Activated T-cell treated with anti-CD3 and anti-CD28 coated beads, Interleukin-2, amount 50 U/mL, for 24 hours (primary cell): Measurements from ENCODE around the gene PRIMA1.

Source experiments
- DNase-seq: peaks from one replicate; pipeline ENCODE4 v3.0.0-alpha.2; 2020
- H3K27ac Mint-ChIP-seq: 2 replicates; pipeline ENCODE4 v1.8.0; 2020; ENCODE audit warnings: mild to moderate bottlenecking, mixed read lengths
- H3K27me3 Mint-ChIP-seq: 2 replicates; pipeline ENCODE4 v1.8.0; 2020; ENCODE audit warnings: mixed read lengths
- H3K36me3 Mint-ChIP-seq: 2 replicates; pipeline ENCODE4 v1.8.0; 2020; ENCODE audit warnings: low read depth, mixed read lengths
- H3K4me1 Mint-ChIP-seq: 2 replicates; pipeline ENCODE4 v1.8.0; 2020; ENCODE audit warnings: low read depth, mixed read lengths
- H3K4me3 Mint-ChIP-seq: 2 replicates; pipeline ENCODE4 v1.8.0; 2020; ENCODE audit warnings: mild to moderate bottlenecking, moderate library complexity, mixed read lengths
- H3K9me3 Mint-ChIP-seq: 2 replicates; pipeline ENCODE4 v1.8.0; 2020; ENCODE audit warnings: mixed read lengths

The PRIMA1 gene

GRCh38 chr14:93709249-93709648, 79.0 kb downstream of the PRIMA1 start:
- H3K4me1 Mint-ChIP-seq = no peaks in the 10 kb centered on the region
- no peaks in the 10 kb centered on the region for H3K36me3 Mint-ChIP-seq
- no peak for DNase-seq
- H3K27ac Mint-ChIP-seq = no peak overlapping the region
- peaks cover 4% of the 10 kb centered on the region for H3K27me3 Mint-ChIP-seq
- no peaks in the 10 kb centered on the region for H3K9me3 Mint-ChIP-seq
- no peak overlapping the region for H3K4me3 Mint-ChIP-seq

- H3K27me3 Mint-ChIP-seq = peaks cover 5% of the 10 kb centered on the region
- H3K27ac Mint-ChIP-seq = no peak overlapping the region
- H3K4me1 Mint-ChIP-seq = no peaks in the 10 kb centered on the region
- H3K36me3 Mint-ChIP-seq = no peaks in the 10 kb centered on the region
- no peaks in the 10 kb centered on the region for H3K9me3 Mint-ChIP-seq
- no peak overlapping the region for H3K4me3 Mint-ChIP-seq
- no peak for DNase-seq
Observed at GRCh38 chr14:93708800-93709199, 79.5 kb downstream of the PRIMA1 start.

DNA sequence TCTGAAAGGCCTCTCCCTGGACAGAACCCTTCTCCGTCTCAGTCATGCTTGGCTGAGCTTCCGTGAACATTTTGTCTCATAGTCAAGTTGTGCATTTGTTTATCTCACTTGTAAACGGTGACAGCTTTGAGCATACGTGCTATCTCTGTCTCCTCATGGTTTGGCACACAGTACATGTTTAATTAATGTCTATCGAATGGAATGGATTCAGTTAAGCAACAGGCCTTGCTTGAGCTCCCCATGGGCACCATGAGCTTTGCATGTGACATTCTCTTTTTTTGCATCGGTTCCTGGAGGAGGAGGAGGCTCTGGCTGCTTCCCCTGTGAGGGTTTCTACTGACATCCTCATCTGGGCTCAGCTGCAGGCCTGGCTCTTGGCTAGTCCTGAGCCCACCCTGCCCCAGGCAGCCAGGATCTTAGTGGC, 80.0 kb downstream of the PRIMA1 start:
- no peaks in the 10 kb centered on the region for H3K9me3 Mint-ChIP-seq
- no peak overlapping the region for H3K4me3 Mint-ChIP-seq
- H3K27ac Mint-ChIP-seq = no peak overlapping the region
- no peak for DNase-seq
- H3K27me3 Mint-ChIP-seq = peaks cover 10% of the 10 kb centered on the region
- no peaks in the 10 kb centered on the region for H3K4me1 Mint-ChIP-seq
- no peaks in the 10 kb centered on the region for H3K36me3 Mint-ChIP-seq

DNA sequence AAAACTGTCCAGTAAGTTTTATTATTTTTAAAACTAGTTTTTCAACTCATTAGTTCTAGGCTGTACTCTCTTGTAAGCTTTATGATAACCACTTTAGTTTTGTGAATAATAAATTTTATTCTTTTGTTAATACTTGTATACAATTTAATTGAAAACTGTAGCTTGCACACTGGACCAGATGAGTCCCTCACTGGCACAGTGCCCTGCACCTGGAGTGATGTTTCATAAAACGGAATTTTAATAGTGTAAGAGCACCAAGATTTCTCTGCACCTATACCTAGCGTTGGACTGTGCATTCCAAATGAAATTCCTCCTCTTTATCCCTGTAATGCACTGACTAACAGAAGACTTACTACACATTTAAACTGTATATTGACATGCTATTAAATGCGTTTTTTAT, 80.8 kb downstream of the PRIMA1 start:
- H3K4me1 Mint-ChIP-seq = no peaks in the 10 kb centered on the region
- no peak overlapping the region for H3K27ac Mint-ChIP-seq
- H3K36me3 Mint-ChIP-seq = no peaks in the 10 kb centered on the region
- no peaks in the 10 kb centered on the region for H3K9me3 Mint-ChIP-seq
- peaks cover 17% of the 10 kb centered on the region for H3K27me3 Mint-ChIP-seq
- H3K4me3 Mint-ChIP-seq = no peak overlapping the region
- no peak for DNase-seq

DNA sequence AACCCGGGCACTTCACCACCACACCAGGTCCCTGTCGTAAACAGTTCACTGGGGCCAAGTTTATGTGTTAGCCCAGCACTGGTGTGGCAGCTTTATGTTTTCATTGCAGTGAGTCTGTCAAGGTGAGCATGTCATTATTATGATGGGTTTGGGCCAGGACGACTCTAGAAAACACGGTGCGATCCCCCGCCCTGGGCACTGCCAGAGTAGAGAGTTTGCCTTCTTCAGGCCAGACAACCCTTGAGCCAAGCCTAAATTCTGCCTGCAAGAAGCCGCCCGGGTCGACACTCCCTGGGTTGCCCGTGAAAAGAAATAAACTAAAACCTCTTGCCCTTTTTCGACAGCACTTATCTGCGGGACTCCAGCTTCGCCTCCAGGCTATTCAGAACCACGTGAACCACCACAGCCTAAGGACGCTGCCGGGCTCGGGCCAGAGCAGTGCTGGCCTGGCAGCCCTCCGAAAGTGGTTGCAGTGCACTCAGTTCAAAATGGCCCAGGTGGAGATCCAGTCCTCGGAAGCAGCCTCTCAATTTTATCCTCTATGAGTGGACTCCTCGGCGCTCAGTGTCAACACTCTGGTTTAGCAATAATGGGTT, 81.8 kb downstream of the PRIMA1 start:
- no peak for DNase-seq
- no peaks in the 10 kb centered on the region for H3K9me3 Mint-ChIP-seq
- H3K27me3 Mint-ChIP-seq = peaks cover 21% of the 10 kb centered on the region
- H3K4me3 Mint-ChIP-seq = no peak overlapping the region
- no peaks in the 10 kb centered on the region for H3K4me1 Mint-ChIP-seq
- H3K27ac Mint-ChIP-seq = no peak overlapping the region
- H3K36me3 Mint-ChIP-seq = no peaks in the 10 kb centered on the region

DNA sequence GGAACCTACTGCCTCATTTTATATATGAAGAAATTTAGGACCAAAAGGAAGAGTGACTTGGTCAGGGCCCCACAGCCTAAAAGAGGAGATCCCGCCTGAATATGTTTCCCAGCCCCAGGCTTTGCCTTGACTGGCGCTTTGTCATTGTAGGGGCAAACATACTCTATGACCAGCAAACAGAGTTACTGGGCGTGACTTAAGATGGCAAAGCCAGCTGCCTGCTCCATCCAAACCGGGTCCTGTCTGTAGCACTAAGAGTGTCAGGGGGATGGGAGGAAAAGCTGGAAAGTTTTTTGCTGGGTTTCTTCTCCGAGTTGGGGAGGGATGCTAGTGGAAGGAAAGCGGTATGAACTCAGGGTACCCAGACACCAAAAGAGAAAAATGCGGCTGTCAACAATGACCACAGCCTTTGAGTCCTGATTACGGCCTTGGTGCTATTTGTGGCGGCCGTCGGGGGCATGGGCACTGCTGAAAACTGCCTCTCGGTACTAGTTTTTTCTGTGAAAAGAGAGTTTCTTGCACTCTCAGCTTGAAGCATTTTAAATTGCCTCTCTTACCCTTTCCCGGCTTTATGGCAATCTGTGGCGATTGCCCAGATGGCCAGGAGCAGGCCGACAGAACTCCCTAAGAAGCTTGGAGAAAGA, 82.7 kb downstream of the PRIMA1 start:
- H3K4me1 Mint-ChIP-seq = no peaks in the 10 kb centered on the region
- peaks cover 21% of the 10 kb centered on the region for H3K27me3 Mint-ChIP-seq
- H3K9me3 Mint-ChIP-seq = no peaks in the 10 kb centered on the region
- no peak overlapping the region for H3K4me3 Mint-ChIP-seq
- H3K27ac Mint-ChIP-seq = no peak overlapping the region
- no peaks in the 10 kb centered on the region for H3K36me3 Mint-ChIP-seq
- no peak for DNase-seq

DNA sequence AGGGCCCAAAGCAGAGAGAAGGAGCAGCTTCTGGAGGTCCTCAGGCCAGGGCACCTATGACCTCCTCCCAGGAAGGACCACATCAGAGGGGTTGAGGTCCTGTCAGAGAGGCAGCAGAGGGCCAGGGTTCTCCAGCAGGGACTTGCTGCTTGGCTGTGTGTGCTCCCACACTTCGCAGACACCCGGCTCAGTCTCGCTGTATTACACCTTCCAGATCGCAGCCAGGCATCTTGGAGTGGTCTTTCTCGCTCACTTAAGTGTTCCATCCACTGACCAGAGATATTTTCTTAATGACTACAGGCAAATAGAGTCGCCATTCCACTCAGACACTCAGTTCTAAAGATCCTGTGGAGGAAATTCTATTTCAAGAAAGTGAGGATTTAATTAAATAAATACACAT, 84.3 kb downstream of the PRIMA1 start:
- Mint-ChIP-seq H3K27me3 (peaks cover 21% of the 10 kb centered on the region), H3K9me3 (no peaks in the 10 kb centered on the region), H3K27ac (no peak overlapping the region), H3K4me1 (no peaks in the 10 kb centered on the region), H3K4me3 (no peak overlapping the region), H3K36me3 (no peaks in the 10 kb centered on the region)
- DNase-seq = no peak

- Mint-ChIP-seq H3K4me3 (no peak overlapping the region), H3K36me3 (no peaks in the 10 kb centered on the region), H3K4me1 (no peaks in the 10 kb centered on the region), H3K27ac (no peak overlapping the region), H3K27me3 (peaks cover 21% of the 10 kb centered on the region), H3K9me3 (peaks cover 2% of the 10 kb centered on the region)
- DNase-seq = no peak
Observed at GRCh38 chr14:93702946-93703345, 85.3 kb downstream of the PRIMA1 start.

- Mint-ChIP-seq H3K4me1 (no peaks in the 10 kb centered on the region), H3K4me3 (no peak overlapping the region), H3K36me3 (no peaks in the 10 kb centered on the region), H3K27me3 (peaks cover 21% of the 10 kb centered on the region), H3K9me3 (peaks cover 5% of the 10 kb centered on the region), H3K27ac (no peak overlapping the region)
- no peak for DNase-seq
Observed at GRCh38 chr14:93701562-93701961, 86.7 kb downstream of the PRIMA1 start.

- no peak for DNase-seq
- Mint-ChIP-seq H3K9me3 (peaks cover 5% of the 10 kb centered on the region), H3K27ac (no peak overlapping the region), H3K36me3 (no peaks in the 10 kb centered on the region), H3K27me3 (peaks cover 18% of the 10 kb centered on the region), H3K4me1 (no peaks in the 10 kb centered on the region), H3K4me3 (no peak overlapping the region)
Observed at GRCh38 chr14:93700928-93701327, 87.4 kb downstream of the PRIMA1 start.

GRCh38 chr14:93693914-93694313, 94.4 kb downstream of the PRIMA1 start:
- no peaks in the 10 kb centered on the region for H3K4me1 Mint-ChIP-seq
- H3K4me3 Mint-ChIP-seq = no peak overlapping the region
- peaks cover 25% of the 10 kb centered on the region for H3K27me3 Mint-ChIP-seq
- no peaks in the 10 kb centered on the region for H3K36me3 Mint-ChIP-seq
- DNase-seq = no peak
- peaks cover 5% of the 10 kb centered on the region for H3K9me3 Mint-ChIP-seq
- no peak overlapping the region for H3K27ac Mint-ChIP-seq

- Mint-ChIP-seq H3K4me1 (no peaks in the 10 kb centered on the region), H3K9me3 (no peaks in the 10 kb centered on the region), H3K4me3 (no peak overlapping the region), H3K27ac (no peak overlapping the region), H3K36me3 (no peaks in the 10 kb centered on the region), H3K27me3 (peaks cover 43% of the 10 kb centered on the region)
- no peak for DNase-seq
Observed at GRCh38 chr14:93691042-93691780, 97.1 kb downstream of the PRIMA1 start.

DNA sequence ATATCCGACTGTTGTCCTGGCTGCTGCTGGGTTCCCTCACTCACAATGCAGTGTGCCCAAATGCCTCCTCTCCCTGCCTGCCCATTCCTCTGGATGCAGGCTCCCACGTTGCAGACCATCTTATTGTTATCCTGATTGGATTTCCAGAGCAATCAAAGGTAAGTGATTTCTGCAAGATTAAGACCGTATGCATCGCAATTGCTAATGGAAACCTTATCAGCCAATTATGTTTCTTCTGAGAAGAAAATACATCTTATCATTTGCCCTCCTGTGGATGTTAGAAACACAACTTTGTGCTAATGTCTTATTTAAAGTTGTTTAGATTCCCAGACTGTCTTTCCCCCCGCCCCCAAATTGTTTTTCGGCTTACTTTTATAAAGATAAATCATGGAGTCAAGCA, 98.1 kb downstream of the PRIMA1 start:
- no peak overlapping the region for H3K27ac Mint-ChIP-seq
- H3K4me1 Mint-ChIP-seq = no peaks in the 10 kb centered on the region
- peaks cover 52% of the 10 kb centered on the region for H3K27me3 Mint-ChIP-seq
- H3K4me3 Mint-ChIP-seq = no peak overlapping the region
- H3K9me3 Mint-ChIP-seq = no peaks in the 10 kb centered on the region
- H3K36me3 Mint-ChIP-seq = no peaks in the 10 kb centered on the region
- DNase-seq = no peak

DNA sequence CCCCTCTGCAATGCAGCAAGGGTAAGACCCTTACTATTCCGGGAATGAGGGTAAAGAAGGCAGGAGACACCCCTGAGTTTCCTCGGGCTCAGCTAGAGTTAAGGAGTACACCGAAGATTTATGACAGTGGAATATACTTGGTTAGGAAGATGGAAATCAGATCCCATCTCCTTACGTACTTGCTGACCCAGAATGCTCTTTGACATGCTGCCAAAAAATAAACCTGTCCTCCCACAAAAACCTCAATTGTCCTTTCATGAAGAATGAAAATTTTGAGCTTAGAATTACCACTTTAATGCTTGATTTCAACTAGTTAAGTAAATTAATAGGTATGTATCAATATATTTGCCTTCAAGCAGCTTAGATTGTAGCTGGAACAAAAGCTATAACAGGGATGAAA, 99.5 kb downstream of the PRIMA1 start:
- peaks cover 56% of the 10 kb centered on the region for H3K27me3 Mint-ChIP-seq
- H3K4me3 Mint-ChIP-seq = no peak overlapping the region
- H3K4me1 Mint-ChIP-seq = no peaks in the 10 kb centered on the region
- no peaks in the 10 kb centered on the region for H3K9me3 Mint-ChIP-seq
- no peaks in the 10 kb centered on the region for H3K36me3 Mint-ChIP-seq
- no peak for DNase-seq
- H3K27ac Mint-ChIP-seq = no peak overlapping the region

- Mint-ChIP-seq H3K36me3 (no peaks in the 10 kb centered on the region), H3K4me3 (no peak overlapping the region), H3K4me1 (no peaks in the 10 kb centered on the region), H3K27ac (no peak overlapping the region), H3K9me3 (no peaks in the 10 kb centered on the region), H3K27me3 (peaks cover 56% of the 10 kb centered on the region)
- DNase-seq = no peak
Observed at GRCh38 chr14:93688239-93688666, 100.0 kb downstream of the PRIMA1 start.
